ENCODE results near the gene GATAD2B. TPM values are rescaled to one million over a fixed set of nuclear protein-coding genes. Genes with fewer than 3 reads are reported as not detected.

Gene GATAD2B
- polyA plus RNA-seq, 1 experiment, result 3.6 TPM

DNA sequence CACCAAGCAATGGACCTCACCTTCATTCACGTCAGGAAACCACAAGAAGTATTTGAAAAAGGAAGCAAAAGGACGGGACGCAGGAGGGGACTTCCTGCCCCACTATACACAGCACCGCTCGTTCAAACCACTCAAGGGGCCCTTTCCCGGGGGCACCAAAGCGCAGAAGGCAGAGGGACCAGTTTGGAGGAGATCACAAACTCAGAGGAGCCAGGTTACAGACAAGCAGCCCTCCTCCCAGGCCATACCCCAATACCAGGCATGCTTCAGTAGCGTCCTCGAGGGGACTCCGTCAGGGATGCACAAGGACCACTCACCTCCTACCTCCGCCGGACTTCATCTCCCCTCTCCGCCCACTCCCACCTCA lies 35.0 kb upstream of the GATAD2B start:
- TF ChIP-seq, protein P1, sequence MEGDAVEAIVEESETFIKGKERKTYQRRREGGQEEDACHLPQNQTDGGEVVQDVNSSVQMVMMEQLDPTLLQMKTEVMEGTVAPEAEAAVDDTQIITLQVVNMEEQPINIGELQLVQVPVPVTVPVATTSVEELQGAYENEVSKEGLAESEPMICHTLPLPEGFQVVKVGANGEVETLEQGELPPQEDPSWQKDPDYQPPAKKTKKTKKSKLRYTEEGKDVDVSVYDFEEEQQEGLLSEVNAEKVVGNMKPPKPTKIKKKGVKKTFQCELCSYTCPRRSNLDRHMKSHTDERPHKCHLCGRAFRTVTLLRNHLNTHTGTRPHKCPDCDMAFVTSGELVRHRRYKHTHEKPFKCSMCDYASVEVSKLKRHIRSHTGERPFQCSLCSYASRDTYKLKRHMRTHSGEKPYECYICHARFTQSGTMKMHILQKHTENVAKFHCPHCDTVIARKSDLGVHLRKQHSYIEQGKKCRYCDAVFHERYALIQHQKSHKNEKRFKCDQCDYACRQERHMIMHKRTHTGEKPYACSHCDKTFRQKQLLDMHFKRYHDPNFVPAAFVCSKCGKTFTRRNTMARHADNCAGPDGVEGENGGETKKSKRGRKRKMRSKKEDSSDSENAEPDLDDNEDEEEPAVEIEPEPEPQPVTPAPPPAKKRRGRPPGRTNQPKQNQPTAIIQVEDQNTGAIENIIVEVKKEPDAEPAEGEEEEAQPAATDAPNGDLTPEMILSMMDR (IDR thresholded peaks at IDR 0.05; ENCODE audit: insufficient read depth, low read depth, low read length), result no peak
- no peak for DNase-seq (ENCODE audit: low read depth)
- peak overlapping the region; percentile 96 for H3K4me3 ChIP-seq (ENCODE audit: low read depth, low read length)
- no peaks in the 10 kb centered on the region for H3K27me3 ChIP-seq (ENCODE audit: control insufficient read depth, insufficient read depth, low read length)
- CTCF ChIA-PET, result interaction anchor here (2.5 kb wide), 1 partner anchor 11 kb away, joined by 13 read pairs; the partner anchor contains the start of gene DENND4B
- POLR2A ChIA-PET, result no interaction called here
- peaks cover 21% of the 10 kb centered on the region for H3K36me3 ChIP-seq (ENCODE audit: control insufficient read depth, insufficient read depth, low read length)

DNA sequence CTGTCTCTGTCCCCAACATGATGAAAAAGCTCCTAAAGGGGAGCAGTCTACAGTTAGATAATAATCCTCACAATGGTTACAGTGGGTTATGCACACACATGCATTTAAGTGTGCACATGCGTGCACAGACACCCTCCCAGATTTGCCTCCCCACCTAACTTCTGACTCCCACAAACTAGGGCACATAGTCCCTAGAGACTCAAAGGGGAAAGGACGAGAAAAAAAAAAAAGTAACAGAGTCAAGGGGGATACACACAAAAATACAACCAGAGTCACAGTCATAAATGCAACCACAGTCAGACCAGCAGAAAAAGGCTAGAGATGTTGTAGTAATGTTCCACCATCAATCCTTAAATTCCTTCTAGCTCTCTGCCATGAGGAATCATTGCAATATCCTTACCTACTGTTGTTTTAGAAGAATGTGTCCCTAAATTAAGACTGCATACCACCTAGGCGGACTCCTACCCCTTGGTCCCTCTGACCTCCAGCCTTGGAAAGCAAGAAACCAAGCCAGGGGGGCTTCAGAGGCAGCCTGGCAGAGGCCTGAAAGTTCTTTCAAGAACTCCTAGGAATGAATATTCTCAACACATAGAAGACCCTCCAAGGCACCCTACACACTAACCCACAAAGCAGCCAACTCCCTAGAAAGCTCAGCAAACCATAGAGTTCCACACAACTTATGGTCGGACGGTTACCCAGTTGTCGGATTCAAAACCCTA lies 34.4 kb upstream of the GATAD2B start:
- Histone ChIP-seq H3K4me3 (ENCODE audit: low read depth, low read length) (peak overlapping the region; percentile 96), H3K36me3 (ENCODE audit: control insufficient read depth, insufficient read depth, low read length) (peaks cover 24% of the 10 kb centered on the region), H3K27me3 (ENCODE audit: control insufficient read depth, insufficient read depth, low read length) (no peaks in the 10 kb centered on the region)
- DNase-seq (ENCODE audit: low read depth), result no peak
- ChIA-PET CTCF (interaction anchor here (1.6 to 2.5 kb wide), 2 partner anchors 11 to 160 kb away, joined by 4 to 13 read pairs; partner anchors contain the start of gene DENND4B), POLR2A (no interaction called here)
- TF ChIP-seq, protein P1 (IDR thresholded peaks at IDR 0.05; ENCODE audit: insufficient read depth, low read depth, low read length), result no peak

DNA sequence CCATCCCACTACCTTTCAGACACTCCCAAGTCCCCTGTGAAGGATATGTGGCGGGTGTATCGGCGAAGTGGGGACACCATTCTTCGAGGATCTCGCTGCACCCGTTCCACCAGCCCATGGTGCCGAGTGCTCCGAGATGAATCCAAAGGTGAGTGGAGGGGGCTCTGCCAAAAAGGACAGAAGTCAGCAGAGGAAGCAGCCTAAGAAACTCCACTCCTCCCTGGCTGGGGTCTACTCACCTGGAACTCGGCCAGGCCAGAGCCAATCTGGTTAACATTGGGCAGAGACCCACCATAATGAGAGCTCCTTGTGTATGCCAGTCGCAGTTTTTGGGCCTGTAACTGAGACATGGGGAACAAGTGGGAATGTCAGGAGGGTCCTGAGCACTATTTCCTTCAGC lies 32.1 kb upstream of the GATAD2B start:
- POLR2A ChIA-PET, result no interaction called here
- DNase-seq (ENCODE audit: low read depth), result no peak
- no peak overlapping the region for H3K4me3 ChIP-seq (ENCODE audit: low read depth, low read length)
- TF ChIP-seq, protein P1 (IDR thresholded peaks at IDR 0.05; ENCODE audit: insufficient read depth, low read depth, low read length), result no peak
- CTCF ChIA-PET, result interaction anchor here (1.4 kb wide), 1 partner anchor 8 kb away, joined by 4 read pairs; the partner anchor contains the start of gene DENND4B
- H3K36me3 ChIP-seq (ENCODE audit: control insufficient read depth, insufficient read depth, low read length), result peaks cover 26% of the 10 kb centered on the region
- no peaks in the 10 kb centered on the region for H3K27me3 ChIP-seq (ENCODE audit: control insufficient read depth, insufficient read depth, low read length)

DNA sequence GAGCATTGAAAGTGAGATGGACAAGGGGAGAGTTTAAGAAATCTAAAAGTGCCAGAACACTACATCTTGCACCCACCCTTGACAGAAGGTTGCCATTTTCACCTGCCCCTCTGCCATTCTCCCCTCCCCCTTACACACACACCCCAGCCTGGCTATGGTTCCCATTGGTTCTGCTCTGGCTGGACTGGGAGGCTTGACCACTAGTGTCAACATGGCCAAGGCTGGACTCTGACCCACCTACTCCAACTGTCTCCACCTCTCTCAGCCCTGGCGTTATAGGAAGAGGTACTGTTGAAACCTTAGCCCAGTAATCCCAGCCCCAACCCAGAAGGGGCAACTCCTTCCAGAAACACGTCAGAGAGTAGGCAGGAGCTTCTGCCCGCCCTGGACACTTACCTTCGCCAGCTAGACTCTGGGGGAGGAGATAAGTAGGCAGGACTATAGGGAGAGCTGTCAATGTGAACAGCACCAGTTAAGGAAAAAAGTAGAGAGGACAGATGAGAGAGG lies 31.1 kb upstream of the GATAD2B start:
- TF ChIP-seq, protein P1 (IDR thresholded peaks at IDR 0.05; ENCODE audit: insufficient read depth, low read depth, low read length), result no peak
- CTCF ChIA-PET, result interaction anchor here (0.6 to 1.5 kb wide), 5 partner anchors 8 to 25 kb away, joined by 3 to 7 read pairs (median 4); partner anchors contain the start of genes DENND4B and SLC39A1
- no peak overlapping the region for H3K4me3 ChIP-seq (ENCODE audit: low read depth, low read length)
- POLR2A ChIA-PET, result no interaction called here
- no peaks in the 10 kb centered on the region for H3K27me3 ChIP-seq (ENCODE audit: control insufficient read depth, insufficient read depth, low read length)
- DNase-seq (ENCODE audit: low read depth), result no peak
- peaks cover 27% of the 10 kb centered on the region for H3K36me3 ChIP-seq (ENCODE audit: control insufficient read depth, insufficient read depth, low read length)

DNA sequence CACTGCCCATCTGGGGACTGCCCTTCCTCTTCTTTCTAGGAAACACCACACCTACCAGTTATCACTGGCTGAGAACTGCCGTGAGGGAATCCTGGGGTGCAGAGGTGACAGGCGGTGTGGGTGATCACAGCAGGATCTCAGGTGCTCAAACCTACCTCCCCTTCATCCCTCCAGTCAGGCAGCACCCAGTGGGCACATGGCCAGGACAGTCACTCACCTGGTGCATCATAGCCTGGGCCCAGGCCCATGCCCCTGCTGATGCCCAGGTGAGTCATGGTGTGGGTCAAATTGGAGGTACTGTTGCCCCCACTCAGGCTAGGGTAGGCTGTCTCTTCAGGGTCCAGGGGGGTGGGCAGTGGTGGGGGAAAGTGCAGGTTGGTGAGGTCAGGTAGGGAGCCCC lies 29.0 kb upstream of the GATAD2B start:
- POLR2A ChIA-PET, result no interaction called here
- TF ChIP-seq, protein P1 (IDR thresholded peaks at IDR 0.05; ENCODE audit: insufficient read depth, low read depth, low read length), result no peak
- CTCF ChIA-PET, result no interaction called here
- no peak for DNase-seq (ENCODE audit: low read depth)
- H3K4me3 ChIP-seq (ENCODE audit: low read depth, low read length), result no peak overlapping the region
- no peaks in the 10 kb centered on the region for H3K27me3 ChIP-seq (ENCODE audit: control insufficient read depth, insufficient read depth, low read length)
- H3K36me3 ChIP-seq (ENCODE audit: control insufficient read depth, insufficient read depth, low read length), result peaks cover 32% of the 10 kb centered on the region

Measured in BJ (cell line).